Measurements from ENCODE around the gene EIF4A2.

DNA sequence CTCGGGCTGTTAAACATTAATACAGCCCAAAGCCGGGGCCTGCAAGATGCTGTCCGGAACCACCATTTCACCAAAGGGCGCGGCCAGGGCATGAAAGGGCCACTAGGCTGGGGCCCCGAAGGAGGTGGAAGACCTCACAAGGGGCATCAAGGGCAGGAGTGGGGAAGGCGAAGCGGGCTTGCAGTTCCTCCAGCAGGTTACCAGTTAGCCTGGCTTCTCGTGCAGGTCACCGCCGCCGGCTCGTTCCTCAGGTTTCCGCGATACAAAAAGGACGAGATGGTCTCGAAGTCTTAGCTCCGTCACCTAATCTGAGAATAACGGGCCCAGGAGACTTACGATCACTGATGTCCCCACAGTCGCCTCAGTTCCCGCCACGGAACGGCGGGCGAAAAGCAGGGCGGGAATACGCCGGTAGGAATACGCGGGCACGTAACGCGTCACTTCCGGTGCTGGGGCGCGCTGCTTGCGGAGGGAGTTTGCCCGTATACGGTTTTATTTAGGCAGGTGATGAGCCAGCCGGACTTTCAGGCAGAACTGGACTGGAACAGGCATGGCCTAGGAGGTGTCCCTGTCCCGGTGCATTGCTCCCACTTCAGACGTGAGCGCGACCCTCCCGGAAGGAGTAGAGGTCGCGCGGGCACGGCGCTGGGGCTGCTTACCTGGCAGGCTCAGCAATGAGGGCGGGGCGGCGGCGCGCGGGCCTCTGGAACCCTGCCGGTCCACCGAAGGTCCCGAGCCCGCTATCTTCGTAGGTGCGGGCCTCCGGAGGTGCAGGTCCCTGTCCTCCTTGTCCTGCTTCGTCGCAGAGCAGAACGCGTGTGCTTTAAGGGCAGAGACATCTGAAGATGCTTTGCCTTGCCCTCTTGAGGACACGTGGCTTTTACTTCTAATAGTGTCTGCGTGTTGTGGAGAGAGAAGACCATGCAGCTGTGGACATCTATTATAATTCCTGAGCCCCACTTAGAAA, 23.0 kb downstream of the EIF4A2 start, which contains the start of gene RFC4:
- TF ChIP-seq, protein P1, sequence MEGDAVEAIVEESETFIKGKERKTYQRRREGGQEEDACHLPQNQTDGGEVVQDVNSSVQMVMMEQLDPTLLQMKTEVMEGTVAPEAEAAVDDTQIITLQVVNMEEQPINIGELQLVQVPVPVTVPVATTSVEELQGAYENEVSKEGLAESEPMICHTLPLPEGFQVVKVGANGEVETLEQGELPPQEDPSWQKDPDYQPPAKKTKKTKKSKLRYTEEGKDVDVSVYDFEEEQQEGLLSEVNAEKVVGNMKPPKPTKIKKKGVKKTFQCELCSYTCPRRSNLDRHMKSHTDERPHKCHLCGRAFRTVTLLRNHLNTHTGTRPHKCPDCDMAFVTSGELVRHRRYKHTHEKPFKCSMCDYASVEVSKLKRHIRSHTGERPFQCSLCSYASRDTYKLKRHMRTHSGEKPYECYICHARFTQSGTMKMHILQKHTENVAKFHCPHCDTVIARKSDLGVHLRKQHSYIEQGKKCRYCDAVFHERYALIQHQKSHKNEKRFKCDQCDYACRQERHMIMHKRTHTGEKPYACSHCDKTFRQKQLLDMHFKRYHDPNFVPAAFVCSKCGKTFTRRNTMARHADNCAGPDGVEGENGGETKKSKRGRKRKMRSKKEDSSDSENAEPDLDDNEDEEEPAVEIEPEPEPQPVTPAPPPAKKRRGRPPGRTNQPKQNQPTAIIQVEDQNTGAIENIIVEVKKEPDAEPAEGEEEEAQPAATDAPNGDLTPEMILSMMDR (IDR thresholded peaks at IDR 0.05) = peak in 1 of 3 donors; percentile 13
- peak; percentile 34 for TF ChIP-seq POLR2A (IDR thresholded peaks at IDR 0.05)
